Esophagus squamous epithelium (tissue), 4 donors: ENCODE measurements around the gene SCN8A.

Experiments used
- CTCF ChIP-seq, 6 experiments: fragments of 450-650 bp in 4 of 6; fragments of 200-600 bp in 2 of 6; sonication (generic) in 2 of 6; IDR thresholded peaks; one replicate each; pipeline ENCODE4 v1.5.1; 2016 to 2019; ENCODE audit warnings: antibody characterized with exemption in 6 of 6, mild to moderate bottlenecking in 4 of 6, moderate library complexity in 4 of 6
- POLR2A ChIP-seq, 4 donors: fragments of 450-650 bp; IDR thresholded peaks; one replicate each; pipeline ENCODE4 v1.6.1; 2017; ENCODE audit warnings: antibody characterized with exemption in 4 of 4, mild to moderate bottlenecking in 4 of 4, moderate library complexity in 3 of 4

DNA sequence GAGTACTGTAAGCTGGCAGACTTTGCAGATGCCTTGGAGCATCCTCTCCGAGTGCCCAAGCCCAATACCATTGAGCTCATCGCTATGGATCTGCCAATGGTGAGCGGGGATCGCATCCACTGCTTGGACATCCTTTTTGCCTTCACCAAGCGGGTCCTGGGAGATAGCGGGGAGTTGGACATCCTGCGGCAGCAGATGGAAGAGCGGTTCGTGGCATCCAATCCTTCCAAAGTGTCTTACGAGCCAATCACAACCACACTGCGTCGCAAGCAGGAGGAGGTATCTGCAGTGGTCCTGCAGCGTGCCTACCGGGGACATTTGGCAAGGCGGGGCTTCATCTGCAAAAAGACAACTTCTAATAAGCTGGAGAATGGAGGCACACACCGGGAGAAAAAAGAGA lies 215.9 kb downstream of the SCN8A start:
- no peak for TF ChIP-seq CTCF (IDR thresholded peaks at IDR 0.05)
- no peak for TF ChIP-seq POLR2A (IDR thresholded peaks at IDR 0.05)
